ENCODE data around the gene FBXL22. TPM values are rescaled to one million over a fixed set of nuclear protein-coding genes. Genes with fewer than 3 reads are reported as not detected.

FBXL22 gene
- total RNA-seq, 1 experiment from 2014 or later = 0.90 TPM

Other genes with a start within 250 kb of the FBXL22 start
- 0.70 and 1.9 TPM in 2 replicates for gene CA12, start 215.5 kb upstream of the FBXL22 start, total RNA-seq (2014; rRNA removed; shearing (Covaris generic))
- 30.0 and 50.8 TPM in 2 replicates for gene USP3, start 92.8 kb upstream of the FBXL22 start, total RNA-seq (2014; rRNA removed; shearing (Covaris generic))
- 36.9 and 40.1 TPM in 2 replicates for gene HERC1, start 236.6 kb downstream of the FBXL22 start, total RNA-seq (2014; rRNA removed; shearing (Covaris generic))